GM19025 (cell line): ENCODE measurements around the gene TNXB.
"Not testable (repeated sequence)": the region's sequence is repeated elsewhere in the genome, so short reads cannot be mapped to it uniquely, and the experiment has no call there.

ENCODE experiments used
- ATAC-seq: cut with Tn5 transposase; IDR thresholded peaks from one replicate; pipeline ENCODE4 v1.9.1; 2021; ENCODE audit warnings: mild to moderate bottlenecking, low read depth, moderate library complexity; ENCODE audit not compliant: unreplicated experiment

TNXB gene

DNA sequence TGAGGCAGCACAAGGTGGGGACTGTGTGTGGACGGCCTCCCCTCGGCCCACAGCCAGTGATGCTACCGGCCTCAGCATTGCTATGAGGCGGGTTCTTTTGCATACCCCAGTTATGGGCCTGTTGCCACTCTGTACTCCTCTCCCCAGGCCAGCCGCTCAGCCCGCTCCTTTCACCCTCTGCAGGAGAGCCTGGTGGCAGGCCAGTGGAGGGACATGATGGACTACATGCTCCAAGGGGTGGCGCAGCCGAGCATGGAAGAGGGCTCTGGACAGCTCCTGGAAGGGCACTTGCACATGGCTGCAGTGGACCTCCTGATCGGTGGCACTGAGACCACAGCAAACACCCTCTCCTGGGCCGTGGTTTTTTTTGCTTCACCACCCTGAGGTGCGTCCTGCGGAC lies 102.1 kb downstream of the TNXB start:
- not testable (repeated sequence) for ATAC-seq

DNA sequence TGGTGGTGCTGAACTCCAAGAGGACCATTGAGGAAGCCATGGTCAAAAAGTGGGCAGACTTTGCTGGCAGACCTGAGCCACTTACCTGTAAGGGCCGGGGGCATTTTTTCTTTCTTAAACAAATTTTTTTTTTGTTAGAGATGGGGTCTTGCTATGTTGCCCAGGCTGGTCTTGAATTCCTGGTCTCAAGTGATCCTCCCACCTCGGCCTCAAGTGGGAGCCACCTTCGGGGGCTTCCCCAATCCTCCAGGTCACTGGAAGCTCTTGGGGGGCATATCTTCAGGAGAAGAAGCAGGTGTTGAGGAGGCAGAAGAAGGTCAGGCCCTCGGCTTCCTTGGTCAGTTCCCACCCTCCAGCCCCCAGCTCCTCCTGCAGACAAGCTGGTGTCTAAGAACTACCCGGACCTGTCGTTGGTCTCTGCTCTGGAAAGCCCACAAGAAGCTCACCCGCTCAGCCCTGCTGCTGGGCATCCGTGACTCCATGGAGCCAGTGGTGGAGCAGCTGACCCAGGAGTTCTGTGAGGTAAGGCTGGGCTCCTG lies 103.1 kb downstream of the TNXB start:
- ATAC-seq: not testable (repeated sequence)

DNA sequence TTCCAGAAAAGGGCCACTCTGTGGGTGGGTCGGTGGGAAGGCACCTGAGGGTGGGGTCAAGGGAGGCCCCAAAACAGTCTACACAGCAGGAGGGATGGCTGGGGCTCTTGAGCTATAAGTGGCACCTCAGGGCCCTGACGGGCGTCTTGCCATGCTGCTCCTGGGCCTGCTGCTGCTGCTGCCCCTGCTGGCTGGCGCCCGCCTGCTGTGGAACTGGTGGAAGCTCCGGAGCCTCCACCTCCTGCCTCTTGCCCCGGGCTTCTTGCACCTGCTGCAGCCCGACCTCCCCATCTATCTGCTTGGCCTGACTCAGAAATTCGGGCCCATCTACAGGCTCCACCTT lies 103.6 kb downstream of the TNXB start:
- ATAC-seq: not testable (repeated sequence)

GRCh38 chr6:32004864-32005537 lies 104.1 kb downstream of the TNXB start:
- ATAC-seq: not testable (repeated sequence)

- ATAC-seq: not testable (repeated sequence)
Observed at GRCh38 chr6:32004393-32004792, 104.7 kb downstream of the TNXB start.

DNA sequence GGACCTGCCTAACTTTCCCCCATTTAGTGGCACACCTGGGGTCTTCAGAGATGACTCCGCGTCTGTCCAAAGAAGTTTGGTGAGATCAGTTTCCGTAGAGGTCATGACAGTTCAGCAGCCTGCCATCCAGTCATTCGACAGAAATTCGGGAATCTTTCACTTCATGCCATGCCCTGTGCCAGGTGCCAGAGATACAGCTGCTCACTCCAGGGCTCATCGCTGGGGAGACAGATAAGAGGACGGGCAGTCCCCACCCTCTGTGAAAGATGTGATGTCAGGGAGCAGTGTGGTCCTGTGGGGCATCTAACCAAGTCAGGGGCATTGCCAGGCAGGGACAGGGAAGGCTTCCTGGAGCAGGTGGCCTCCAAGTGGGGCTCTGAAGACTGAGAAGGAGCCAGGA lies 105.8 kb downstream of the TNXB start:
- not testable (repeated sequence) for ATAC-seq

DNA sequence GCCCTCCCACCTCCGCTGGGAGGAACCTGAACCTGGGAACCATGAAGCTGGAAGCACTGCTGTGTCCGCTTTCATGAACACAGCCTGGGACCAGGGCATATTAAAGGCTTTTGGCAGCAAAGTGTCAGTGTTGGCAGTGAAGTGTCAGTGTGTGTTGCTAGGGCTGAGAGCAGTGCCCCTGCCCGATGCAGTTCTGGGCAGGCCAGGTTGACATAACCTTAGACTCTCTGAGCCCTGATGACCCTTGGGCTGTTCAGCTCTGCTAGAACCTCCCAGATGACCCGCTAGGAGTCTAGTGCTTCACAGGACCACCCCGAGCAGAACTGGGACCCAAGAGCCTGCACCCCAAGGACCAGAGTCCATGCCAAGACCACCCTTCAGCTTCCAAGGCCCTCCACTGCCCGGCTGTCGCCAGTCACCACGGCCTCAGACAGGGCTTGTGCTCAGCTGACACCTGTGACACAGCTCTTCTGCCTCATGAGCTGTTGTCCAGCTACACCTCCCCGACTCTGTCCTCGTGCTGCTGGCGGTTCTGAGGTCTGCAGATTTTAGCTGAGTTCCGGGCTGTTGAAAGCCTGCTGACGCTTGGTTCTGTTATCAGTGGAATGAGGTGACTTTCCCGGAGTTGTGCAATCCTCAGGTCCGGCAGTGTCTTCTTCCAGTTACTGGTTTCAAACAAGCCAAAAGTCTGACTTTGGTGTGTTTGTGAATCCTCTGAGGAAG lies 106.4 kb downstream of the TNXB start:
- ATAC-seq: not testable (repeated sequence)

DNA sequence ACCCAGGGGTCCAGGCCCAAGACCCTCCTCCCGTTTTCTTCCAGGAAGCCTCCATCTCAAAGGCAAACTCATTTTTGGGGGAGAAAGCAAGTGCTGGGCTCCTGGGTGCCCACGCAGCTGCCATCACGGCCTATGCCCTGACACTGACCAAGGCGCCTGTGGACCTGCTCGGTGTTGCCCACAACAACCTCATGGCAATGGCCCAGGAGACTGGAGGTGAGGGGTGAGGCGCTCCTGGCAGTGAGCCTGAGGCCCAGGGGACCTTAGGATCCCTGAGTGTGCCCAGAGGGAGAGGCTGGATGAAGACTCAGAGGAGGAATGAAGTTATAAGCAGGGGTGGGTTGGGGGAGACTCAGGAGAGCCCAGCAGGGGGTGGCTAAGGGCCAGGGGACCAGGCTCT lies 112.8 kb downstream of the TNXB start:
- not testable (repeated sequence) for ATAC-seq

- ATAC-seq: not testable (repeated sequence)
Observed at GRCh38 chr6:31994421-31994820, 114.7 kb downstream of the TNXB start.
